Activated CD8-positive, alpha-beta memory T cell treated with anti-CD3 and anti-CD28 coated beads for 4 hours (primary cell): ENCODE results near the gene ZNF770.

Experiments used
- DNase-seq, 2 donors: peaks; one replicate each; pipeline ENCODE4 v3.0.0-alpha.2; 2020; ENCODE audit warnings: low read depth in 2 of 2

The ZNF770 gene

GRCh38 chr15:34988027-34988902 lies at the start of gene ZNF770:
TSS of gene ZNF770 (minus strand) at chr15:34988287. CDS start at chr15:34983434, 4,853 bp downstream.
- DNase-seq: peak; percentile 50 to 64

- DNase-seq: no peak
These were observed 40.3 kb upstream of the ZNF770 start for GRCh38 chr15:35028235-35028984.

- DNase-seq: no peak
These were observed 35.7 kb upstream of the ZNF770 start for GRCh38 chr15:35023804-35024203.

- no peak for DNase-seq
These were observed 32.9 kb upstream of the ZNF770 start for GRCh38 chr15:35020974-35021373.

- no peak for DNase-seq
These were observed 31.6 kb upstream of the ZNF770 start for GRCh38 chr15:35019404-35020327.

- no peak for DNase-seq
These were observed 26.2 kb upstream of the ZNF770 start for GRCh38 chr15:35014241-35014640.

GRCh38 chr15:35013370-35013769 lies 25.3 kb upstream of the ZNF770 start:
- no peak for DNase-seq

GRCh38 chr15:35007397-35007796 lies 19.3 kb upstream of the ZNF770 start:
- DNase-seq: no peak

- DNase-seq: no peak
These were observed 17.8 kb upstream of the ZNF770 start for GRCh38 chr15:35005933-35006332.

GRCh38 chr15:35003928-35004327 lies 15.8 kb upstream of the ZNF770 start:
- no peak for DNase-seq

- no peak for DNase-seq
These were observed 12.4 kb upstream of the ZNF770 start for GRCh38 chr15:35000511-35000910.

- DNase-seq: no peak
These were observed 11.8 kb upstream of the ZNF770 start for GRCh38 chr15:34999906-35000305.

- DNase-seq: no peak
These were observed 6.8 kb upstream of the ZNF770 start for GRCh38 chr15:34994925-34995324.

- DNase-seq: no peak
These were observed 5.8 kb upstream of the ZNF770 start for GRCh38 chr15:34993877-34994276.

- no peak for DNase-seq
These were observed 5.3 kb upstream of the ZNF770 start for GRCh38 chr15:34993412-34993811.

GRCh38 chr15:34987609-34988026 lies 469 bp downstream of the ZNF770 start:
- no peak for DNase-seq

- DNase-seq: no peak
These were observed 1.2 kb downstream of the ZNF770 start for GRCh38 chr15:34986771-34987480.

GRCh38 chr15:34986326-34986725 lies 1.8 kb downstream of the ZNF770 start:
- no peak for DNase-seq

GRCh38 chr15:34984889-34985630 lies 3.0 kb downstream of the ZNF770 start:
- no peak for DNase-seq

- DNase-seq: no peak
These were observed 11.3 kb downstream of the ZNF770 start for GRCh38 chr15:34976743-34977142.
